NB4 (cell line): ENCODE data around the gene SMYD3.

Experiments
- POLR2A ChIP-seq: IDR thresholded peaks from 2 replicates; pipeline ENCODE4 v1.6.1; 2011; ENCODE audit warnings: mild to moderate bottlenecking; ENCODE audit not compliant: insufficient read length; ENCODE audit errors: extremely low read depth
- TF ChIP-seq, protein P1 (sequence below): IDR thresholded peaks from one replicate; pipeline ENCODE4 v1.5.1; 2012; ENCODE audit warnings: low read depth, low read length

DNA sequence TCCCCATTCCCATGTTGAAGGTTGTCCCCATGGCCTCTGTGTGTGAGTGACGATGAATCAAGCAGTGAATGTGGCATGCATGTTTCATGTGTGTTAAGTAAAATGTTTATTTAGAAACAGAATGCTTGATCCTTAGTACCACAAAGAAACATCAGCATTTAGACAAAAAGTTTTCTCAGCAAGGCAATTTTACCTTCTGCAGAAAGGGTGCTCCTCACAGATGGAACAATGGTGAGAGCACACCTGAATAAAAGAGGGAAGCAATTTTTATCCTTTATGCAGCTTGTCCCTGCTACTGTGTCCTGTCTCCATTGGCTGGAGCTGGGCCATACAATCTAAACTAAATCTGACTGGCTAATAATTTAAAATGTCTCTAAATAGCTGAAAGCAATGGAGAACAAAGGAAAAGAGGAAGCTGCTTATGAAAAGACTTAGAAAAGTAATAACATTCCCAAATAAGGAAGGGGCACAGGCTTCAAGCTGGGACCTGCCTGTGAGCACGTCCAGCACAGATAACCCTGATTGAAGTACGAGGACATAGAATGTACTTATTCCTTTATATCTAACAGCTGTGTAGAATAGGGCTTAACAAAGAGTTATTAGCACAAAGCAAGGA, 8.4 kb upstream of the SMYD3 start:
- TF ChIP-seq, protein P1, sequence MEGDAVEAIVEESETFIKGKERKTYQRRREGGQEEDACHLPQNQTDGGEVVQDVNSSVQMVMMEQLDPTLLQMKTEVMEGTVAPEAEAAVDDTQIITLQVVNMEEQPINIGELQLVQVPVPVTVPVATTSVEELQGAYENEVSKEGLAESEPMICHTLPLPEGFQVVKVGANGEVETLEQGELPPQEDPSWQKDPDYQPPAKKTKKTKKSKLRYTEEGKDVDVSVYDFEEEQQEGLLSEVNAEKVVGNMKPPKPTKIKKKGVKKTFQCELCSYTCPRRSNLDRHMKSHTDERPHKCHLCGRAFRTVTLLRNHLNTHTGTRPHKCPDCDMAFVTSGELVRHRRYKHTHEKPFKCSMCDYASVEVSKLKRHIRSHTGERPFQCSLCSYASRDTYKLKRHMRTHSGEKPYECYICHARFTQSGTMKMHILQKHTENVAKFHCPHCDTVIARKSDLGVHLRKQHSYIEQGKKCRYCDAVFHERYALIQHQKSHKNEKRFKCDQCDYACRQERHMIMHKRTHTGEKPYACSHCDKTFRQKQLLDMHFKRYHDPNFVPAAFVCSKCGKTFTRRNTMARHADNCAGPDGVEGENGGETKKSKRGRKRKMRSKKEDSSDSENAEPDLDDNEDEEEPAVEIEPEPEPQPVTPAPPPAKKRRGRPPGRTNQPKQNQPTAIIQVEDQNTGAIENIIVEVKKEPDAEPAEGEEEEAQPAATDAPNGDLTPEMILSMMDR: no peak
- TF ChIP-seq POLR2A: no peak
